GM12864 (cell line): ENCODE measurements around the gene KLK15.

Experiments used
- DNase-seq: peaks from one replicate; pipeline ENCODE4 v3.0.0-alpha.2; 2011; ENCODE audit warnings: low read depth
- H3K4me3 ChIP-seq: 2 replicates; pipeline ENCODE4 v1.5.1; 2011; ENCODE audit warnings: mild to moderate bottlenecking, low read depth, low read length, control low read depth
- CTCF ChIP-seq: IDR thresholded peaks from 2 replicates; pipeline ENCODE4 v1.5.1; 2011; ENCODE audit warnings: low read depth, mild to moderate bottlenecking, moderate library complexity, low read length, control low read depth, inconsistent platforms; ENCODE audit errors: missing control alignments

Gene KLK15

GRCh38 chr19:50837300-50837699 is 3.9 kb upstream of the KLK15 start:
- no peak for DNase-seq
- no peak for TF ChIP-seq CTCF
- no peak overlapping the region for H3K4me3 ChIP-seq

GRCh38 chr19:50836543-50837195 is 3.3 kb upstream of the KLK15 start:
- TF ChIP-seq CTCF = no peak
- DNase-seq = no peak
- H3K4me3 ChIP-seq = peak overlapping the region; percentile 63

GRCh38 chr19:50835785-50836542 is 2.6 kb upstream of the KLK15 start:
- peak overlapping the region; percentile 63 for H3K4me3 ChIP-seq
- TF ChIP-seq CTCF = no peak
- no peak for DNase-seq

GRCh38 chr19:50835103-50835784 is 1.9 kb upstream of the KLK15 start:
- no peak for DNase-seq
- H3K4me3 ChIP-seq = peak overlapping the region; percentile 63
- TF ChIP-seq CTCF = no peak

- no peak overlapping the region for H3K4me3 ChIP-seq
- TF ChIP-seq CTCF = no peak
- DNase-seq = no peak
Measured at GRCh38 chr19:50833802-50834167, 411 bp upstream of the KLK15 start.

- no peak for TF ChIP-seq CTCF
- H3K4me3 ChIP-seq = no peak overlapping the region
- DNase-seq = no peak
Measured at GRCh38 chr19:50832666-50833065, 708 bp downstream of the KLK15 start.

- DNase-seq = no peak
- no peak for TF ChIP-seq CTCF
- H3K4me3 ChIP-seq = no peak overlapping the region
Measured at GRCh38 chr19:50831026-50831396, 2.4 kb downstream of the KLK15 start.
